HG03565 (cell line): ENCODE results near the gene GSE1.

Source experiments
- ATAC-seq: cut with Tn5 transposase; IDR thresholded peaks from one replicate; pipeline ENCODE4 v1.9.1; 2021; ENCODE audit warnings: mild to moderate bottlenecking, moderate library complexity; ENCODE audit not compliant: unreplicated experiment

Gene GSE1

GRCh38 chr16:85612801-85613603 is at the start of gene GSE1:
TSS of gene GSE1 (plus strand) at chr16:85613322. CDS start at chr16:85613392, 70 bp downstream.
- ATAC-seq: peak; percentile 25

- ATAC-seq: no peak
These were observed 49.4 kb upstream of the GSE1 start for GRCh38 chr16:85563515-85564276.

- ATAC-seq: no peak
These were observed 48.7 kb upstream of the GSE1 start for GRCh38 chr16:85564277-85565051.

GRCh38 chr16:85565340-85565739 is 47.8 kb upstream of the GSE1 start:
- ATAC-seq: no peak

- ATAC-seq: no peak
These were observed 47.2 kb upstream of the GSE1 start for GRCh38 chr16:85565801-85566526.

GRCh38 chr16:85566561-85567100 is 46.5 kb upstream of the GSE1 start:
- ATAC-seq: no peak

GRCh38 chr16:85567101-85567866 is 45.8 kb upstream of the GSE1 start:
- ATAC-seq: no peak

GRCh38 chr16:85567935-85568334 is 45.2 kb upstream of the GSE1 start:
- ATAC-seq: no peak

GRCh38 chr16:85568519-85568918 is 44.6 kb upstream of the GSE1 start:
- no peak for ATAC-seq

- no peak for ATAC-seq
These were observed 44.0 kb upstream of the GSE1 start for GRCh38 chr16:85569039-85569614.

- ATAC-seq: peak; percentile 42
These were observed 43.4 kb upstream of the GSE1 start for GRCh38 chr16:85569615-85570212.

GRCh38 chr16:85570213-85570734 is 42.8 kb upstream of the GSE1 start:
- ATAC-seq: no peak

- no peak for ATAC-seq
These were observed 42.2 kb upstream of the GSE1 start for GRCh38 chr16:85570735-85571562.

- no peak for ATAC-seq
These were observed 41.6 kb upstream of the GSE1 start for GRCh38 chr16:85571563-85571812.

- no peak for ATAC-seq
These were observed 41.1 kb upstream of the GSE1 start for GRCh38 chr16:85571813-85572619.

GRCh38 chr16:85573045-85573695 is 40.0 kb upstream of the GSE1 start:
- no peak for ATAC-seq
